ENCODE data around the gene NNT. TPM values are rescaled to one million over a fixed set of nuclear protein-coding genes. Genes with fewer than 3 reads are reported as not detected.

NNT gene
- total and polyA plus RNA-seq, 10 of the 15 experiments (the other 5 are each of a cell fraction or from before 2014, with no cell fraction given), result 20.8 to 73.1 (median 51.9) TPM

DNA sequence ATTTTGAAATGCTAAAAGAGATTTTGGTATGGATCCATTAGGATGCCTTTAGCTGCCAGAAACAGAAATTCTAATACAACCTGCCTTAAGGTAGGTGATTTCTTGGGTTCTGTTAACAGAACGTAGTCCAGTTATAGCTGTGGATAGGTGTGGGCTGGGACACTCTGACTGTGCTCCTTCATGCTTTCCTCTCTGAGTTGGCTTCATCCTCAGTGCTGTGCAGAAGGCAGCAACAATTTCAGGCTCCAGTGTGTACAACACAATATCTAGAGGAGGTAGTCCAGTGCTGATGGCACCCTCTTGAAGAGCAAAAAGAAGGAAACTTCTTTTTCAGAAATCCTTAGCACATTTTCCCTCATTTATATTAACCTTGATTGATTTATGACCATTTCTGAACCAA lies 34.4 kb downstream of the NNT start:
- Histone ChIP-seq H3K27me3 (replicated peaks in 1 of 2; ENCODE audit: control insufficient read depth in 2 of 2, insufficient read depth in 2 of 2, low read length in 1 of 2) (no peaks in the 10 kb centered on the region), H4K20me1 (ENCODE audit: control insufficient read depth, insufficient read depth) (no peaks in the 10 kb centered on the region), H3K4me2 (ENCODE audit: control insufficient read depth, insufficient read depth) (no peak overlapping the region), H3K4me1 (ENCODE audit: control insufficient read depth, insufficient read depth, low read length) (no peaks in the 10 kb centered on the region; the same call in none of the 2 replicates), H2AFZ (ENCODE audit: control insufficient read depth, low read depth, low read length) (no peak overlapping the region), H3K79me2 (ENCODE audit: control insufficient read depth, insufficient read depth, low read length) (no peaks in the 10 kb centered on the region), H3K36me3 (ENCODE audit: control insufficient read depth in 2 of 2, insufficient read depth in 2 of 2, low read length in 1 of 2) (peaks cover 2 to 9% of the 10 kb centered on the region in 2 experiments; a peak in 2 of 4 replicates), H3K27ac (ENCODE audit: control insufficient read depth, insufficient read depth) (no peak overlapping the region), H3K9me3 (replicated peaks; ENCODE audit: control insufficient read depth, insufficient read depth, low read length) (no peaks in the 10 kb centered on the region), H3K4me3 (no peak overlapping the region), H3K9ac (ENCODE audit: control insufficient read depth, insufficient read depth, low read length) (no peak overlapping the region)
- 48% methylated on average over 1 of the region's 1 CpG for WGBS (ENCODE audit: insufficient coverage, insufficient replicate concordance, low lambda C conversion rate, missing lambda C conversion rate)
- intact Hi-C loops (cut with micrococcal nuclease; ENCODE audit: unreplicated experiment), result no loop called here
- in situ Hi-C loops (cut with MboI), result no loop called here
- ChIA-PET SMC1A (ENCODE audit: uncharacterized antibody, unreplicated experiment) (interaction anchor here (0.9 to 2.0 kb wide), 3 partner anchors 19 to 82 kb away, joined by 3 to 4 read pairs (median 4); no protein-coding TSS in a partner anchor), POLR2A (no interaction called here), CTCF (interaction anchor here (1.4 to 2.7 kb wide), 2 partner anchors 12 to 83 kb away, joined by 4 to 15 read pairs; no protein-coding TSS in a partner anchor), RAD21 (ENCODE audit: unreplicated experiment) (no interaction called here)
- no TSS peak for BruUV-seq (replicated peaks)
- FAIRE-seq, result no peak
- no peak for DNase-seq (ENCODE audit: low read depth, low spot score)
- ATAC-seq, result no peak
- TF ChIP-seq NRF1 (conservative IDR thresholded peaks at IDR 0.05; ENCODE audit: low read depth, low read length) (no peak), FOXM1 (IDR thresholded peaks at IDR 0.05; ENCODE audit: low read depth, low read length) (no peak), TCF7 (IDR thresholded peaks at IDR 0.05; ENCODE audit: borderline replicate concordance) (no peak), BMI1 (IDR thresholded peaks at IDR 0.05; ENCODE audit: borderline replicate concordance) (no peak), ZNF384 (IDR thresholded peaks at IDR 0.05; ENCODE audit: borderline replicate concordance, low read depth, low read length) (no peak), MYC (IDR thresholded peaks at IDR 0.05; ENCODE audit: insufficient read depth, insufficient read length, insufficient replicate concordance, low read length, severe bottlenecking) (no peak), MYB (IDR thresholded peaks at IDR 0.05; ENCODE audit: borderline replicate concordance, low read depth, low read length) (no peak), STAT1 (conservative IDR thresholded peaks at IDR 0.05) (no peak)
- TF ChIP-seq, protein P1, sequence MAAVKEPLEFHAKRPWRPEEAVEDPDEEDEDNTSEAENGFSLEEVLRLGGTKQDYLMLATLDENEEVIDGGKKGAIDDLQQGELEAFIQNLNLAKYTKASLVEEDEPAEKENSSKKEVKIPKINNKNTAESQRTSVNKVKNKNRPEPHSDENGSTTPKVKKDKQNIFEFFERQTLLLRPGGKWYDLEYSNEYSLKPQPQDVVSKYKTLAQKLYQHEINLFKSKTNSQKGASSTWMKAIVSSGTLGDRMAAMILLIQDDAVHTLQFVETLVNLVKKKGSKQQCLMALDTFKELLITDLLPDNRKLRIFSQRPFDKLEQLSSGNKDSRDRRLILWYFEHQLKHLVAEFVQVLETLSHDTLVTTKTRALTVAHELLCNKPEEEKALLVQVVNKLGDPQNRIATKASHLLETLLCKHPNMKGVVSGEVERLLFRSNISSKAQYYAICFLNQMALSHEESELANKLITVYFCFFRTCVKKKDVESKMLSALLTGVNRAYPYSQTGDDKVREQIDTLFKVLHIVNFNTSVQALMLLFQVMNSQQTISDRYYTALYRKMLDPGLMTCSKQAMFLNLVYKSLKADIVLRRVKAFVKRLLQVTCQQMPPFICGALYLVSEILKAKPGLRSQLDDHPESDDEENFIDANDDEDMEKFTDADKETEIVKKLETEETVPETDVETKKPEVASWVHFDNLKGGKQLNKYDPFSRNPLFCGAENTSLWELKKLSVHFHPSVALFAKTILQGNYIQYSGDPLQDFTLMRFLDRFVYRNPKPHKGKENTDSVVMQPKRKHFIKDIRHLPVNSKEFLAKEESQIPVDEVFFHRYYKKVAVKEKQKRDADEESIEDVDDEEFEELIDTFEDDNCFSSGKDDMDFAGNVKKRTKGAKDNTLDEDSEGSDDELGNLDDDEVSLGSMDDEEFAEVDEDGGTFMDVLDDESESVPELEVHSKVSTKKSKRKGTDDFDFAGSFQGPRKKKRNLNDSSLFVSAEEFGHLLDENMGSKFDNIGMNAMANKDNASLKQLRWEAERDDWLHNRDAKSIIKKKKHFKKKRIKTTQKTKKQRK (IDR thresholded peaks at IDR 0.05; ENCODE audit: low read depth, low read length), result no peak
- TF ChIP-seq, protein P2, sequence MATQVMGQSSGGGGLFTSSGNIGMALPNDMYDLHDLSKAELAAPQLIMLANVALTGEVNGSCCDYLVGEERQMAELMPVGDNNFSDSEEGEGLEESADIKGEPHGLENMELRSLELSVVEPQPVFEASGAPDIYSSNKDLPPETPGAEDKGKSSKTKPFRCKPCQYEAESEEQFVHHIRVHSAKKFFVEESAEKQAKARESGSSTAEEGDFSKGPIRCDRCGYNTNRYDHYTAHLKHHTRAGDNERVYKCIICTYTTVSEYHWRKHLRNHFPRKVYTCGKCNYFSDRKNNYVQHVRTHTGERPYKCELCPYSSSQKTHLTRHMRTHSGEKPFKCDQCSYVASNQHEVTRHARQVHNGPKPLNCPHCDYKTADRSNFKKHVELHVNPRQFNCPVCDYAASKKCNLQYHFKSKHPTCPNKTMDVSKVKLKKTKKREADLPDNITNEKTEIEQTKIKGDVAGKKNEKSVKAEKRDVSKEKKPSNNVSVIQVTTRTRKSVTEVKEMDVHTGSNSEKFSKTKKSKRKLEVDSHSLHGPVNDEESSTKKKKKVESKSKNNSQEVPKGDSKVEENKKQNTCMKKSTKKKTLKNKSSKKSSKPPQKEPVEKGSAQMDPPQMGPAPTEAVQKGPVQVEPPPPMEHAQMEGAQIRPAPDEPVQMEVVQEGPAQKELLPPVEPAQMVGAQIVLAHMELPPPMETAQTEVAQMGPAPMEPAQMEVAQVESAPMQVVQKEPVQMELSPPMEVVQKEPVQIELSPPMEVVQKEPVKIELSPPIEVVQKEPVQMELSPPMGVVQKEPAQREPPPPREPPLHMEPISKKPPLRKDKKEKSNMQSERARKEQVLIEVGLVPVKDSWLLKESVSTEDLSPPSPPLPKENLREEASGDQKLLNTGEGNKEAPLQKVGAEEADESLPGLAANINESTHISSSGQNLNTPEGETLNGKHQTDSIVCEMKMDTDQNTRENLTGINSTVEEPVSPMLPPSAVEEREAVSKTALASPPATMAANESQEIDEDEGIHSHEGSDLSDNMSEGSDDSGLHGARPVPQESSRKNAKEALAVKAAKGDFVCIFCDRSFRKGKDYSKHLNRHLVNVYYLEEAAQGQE (IDR thresholded peaks at IDR 0.05; ENCODE audit: low read depth, low read length), result no peak
- TF ChIP-seq, protein P3, sequence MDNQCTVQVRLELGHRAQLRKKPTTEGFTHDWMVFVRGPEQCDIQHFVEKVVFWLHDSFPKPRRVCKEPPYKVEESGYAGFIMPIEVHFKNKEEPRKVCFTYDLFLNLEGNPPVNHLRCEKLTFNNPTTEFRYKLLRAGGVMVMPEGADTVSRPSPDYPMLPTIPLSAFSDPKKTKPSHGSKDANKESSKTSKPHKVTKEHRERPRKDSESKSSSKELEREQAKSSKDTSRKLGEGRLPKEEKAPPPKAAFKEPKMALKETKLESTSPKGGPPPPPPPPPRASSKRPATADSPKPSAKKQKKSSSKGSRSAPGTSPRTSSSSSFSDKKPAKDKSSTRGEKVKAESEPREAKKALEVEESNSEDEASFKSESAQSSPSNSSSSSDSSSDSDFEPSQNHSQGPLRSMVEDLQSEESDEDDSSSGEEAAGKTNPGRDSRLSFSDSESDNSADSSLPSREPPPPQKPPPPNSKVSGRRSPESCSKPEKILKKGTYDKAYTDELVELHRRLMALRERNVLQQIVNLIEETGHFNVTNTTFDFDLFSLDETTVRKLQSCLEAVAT (IDR thresholded peaks at IDR 0.05), result no peak
- TF ChIP-seq, protein P4, sequence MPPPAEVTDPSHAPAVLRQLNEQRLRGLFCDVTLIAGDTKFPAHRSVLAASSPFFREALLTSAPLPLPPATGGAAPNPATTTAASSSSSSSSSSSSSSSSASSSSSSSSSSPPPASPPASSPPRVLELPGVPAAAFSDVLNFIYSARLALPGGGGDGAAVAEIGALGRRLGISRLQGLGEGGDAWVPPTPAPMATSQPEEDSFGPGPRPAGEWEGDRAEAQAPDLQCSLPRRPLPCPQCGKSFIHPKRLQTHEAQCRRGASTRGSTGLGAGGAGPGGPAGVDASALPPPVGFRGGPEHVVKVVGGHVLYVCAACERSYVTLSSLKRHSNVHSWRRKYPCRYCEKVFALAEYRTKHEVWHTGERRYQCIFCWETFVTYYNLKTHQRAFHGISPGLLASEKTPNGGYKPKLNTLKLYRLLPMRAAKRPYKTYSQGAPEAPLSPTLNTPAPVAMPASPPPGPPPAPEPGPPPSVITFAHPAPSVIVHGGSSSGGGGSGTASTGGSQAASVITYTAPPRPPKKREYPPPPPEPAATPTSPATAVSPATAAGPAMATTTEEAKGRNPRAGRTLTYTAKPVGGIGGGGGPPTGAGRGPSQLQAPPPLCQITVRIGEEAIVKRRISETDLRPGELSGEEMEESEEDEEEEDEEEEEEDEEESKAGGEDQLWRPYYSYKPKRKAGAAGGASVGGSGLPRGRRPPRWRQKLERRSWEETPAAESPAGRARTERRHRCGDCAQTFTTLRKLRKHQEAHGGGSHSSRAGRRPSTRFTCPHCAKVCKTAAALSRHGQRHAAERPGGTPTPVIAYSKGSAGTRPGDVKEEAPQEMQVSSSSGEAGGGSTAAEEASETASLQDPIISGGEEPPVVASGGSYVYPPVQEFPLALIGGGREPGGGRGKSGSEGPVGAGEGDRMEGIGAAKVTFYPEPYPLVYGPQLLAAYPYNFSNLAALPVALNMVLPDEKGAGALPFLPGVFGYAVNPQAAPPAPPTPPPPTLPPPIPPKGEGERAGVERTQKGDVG (CRISPR knock-in tag; IDR thresholded peaks at IDR 0.05), result no peak

Data from GM12878 (cell line).